H1 (cell line): Measurements from ENCODE around the gene MARK4. TPM values are rescaled to one million over a fixed set of nuclear protein-coding genes. Genes with fewer than 3 reads are reported as not detected.

Source experiments
- CHD7 ChIP-seq: fragments of 300-600 bp; sonication (generic); IDR thresholded peaks from 2 replicates; pipeline ENCODE4 v1.7.1; 2012; ENCODE audit warnings: low read length, moderate library complexity, mild to moderate bottlenecking, inconsistent platforms; ENCODE audit not compliant: insufficient replicate concordance
- GABPA ChIP-seq: IDR thresholded peaks from 2 replicates; pipeline ENCODE4 v1.6.1; 2011; ENCODE audit warnings: mild to moderate bottlenecking, low read length, moderate library complexity, borderline replicate concordance; ENCODE audit not compliant: insufficient read depth
- JUN ChIP-seq: IDR thresholded peaks from 2 replicates; pipeline ENCODE4 v1.6.1; 2011; ENCODE audit warnings: low read depth, mild to moderate bottlenecking, improper control_type of control experiment, low read length
- SAP30 ChIP-seq: fragments of 300-600 bp; sonication (generic); IDR thresholded peaks from 2 replicates; pipeline ENCODE4 v1.7.1; 2012; ENCODE audit warnings: low read length, moderate library complexity, mild to moderate bottlenecking, inconsistent platforms; ENCODE audit not compliant: insufficient read depth, insufficient replicate concordance
- SP1 ChIP-seq: IDR thresholded peaks from 2 replicates; pipeline ENCODE4 v1.6.1; 2011; ENCODE audit warnings: low read depth, low read length
- SP4 ChIP-seq: IDR thresholded peaks from 2 replicates; pipeline ENCODE4 v1.6.1; 2012; ENCODE audit warnings: low read length, inconsistent platforms
- SUZ12 ChIP-seq: fragments of 200-600 bp; sonication (generic); IDR thresholded peaks from 2 replicates; pipeline ENCODE4 v1.6.1; 2012; ENCODE audit warnings: mild to moderate bottlenecking, inconsistent platforms, low read length, moderate library complexity, mixed read lengths
- TBP ChIP-seq: IDR thresholded peaks from 2 replicates; pipeline ENCODE4 v1.6.1; 2011; ENCODE audit warnings: low read depth, low read length, improper control_type of control experiment
- polyA plus RNA-seq, 7 experiments: library from polyadenylated mRNA; depleted of rRNA in 3 of 7; stranded (reverse) in 5 of 7; unstranded in 2 of 7; fragments of >200 nt in 5 of 7; fragments of 200-250 nt in 2 of 7; gene quantifications; 1 replicate in 5 of 7; 2 replicates in 1 of 7; 4 replicates in 1 of 7; pipeline versions ENCODE4 v1.2.1 to v1.2.3, GENCODE V29; 2011 to 2013; ENCODE audit warnings: missing spikeins in 2 of 7, mixed read lengths in 2 of 7
- total RNA-seq: library from RNA; stranded (reverse); fragmentation: NEBNext Ultra II Directional; extraction: Animal tissue kit (Norgen Biotek cat#: 25700); gene quantifications from 2 replicates; pipeline ENCODE4 v1.2.1, GENCODE V29; 2021

MARK4 gene
- total and polyA plus RNA-seq, 2 of the 8 experiments (the other 6 are each of a cell fraction or from before 2014, with no cell fraction given) = 12.3 to 49.8 TPM

DNA sequence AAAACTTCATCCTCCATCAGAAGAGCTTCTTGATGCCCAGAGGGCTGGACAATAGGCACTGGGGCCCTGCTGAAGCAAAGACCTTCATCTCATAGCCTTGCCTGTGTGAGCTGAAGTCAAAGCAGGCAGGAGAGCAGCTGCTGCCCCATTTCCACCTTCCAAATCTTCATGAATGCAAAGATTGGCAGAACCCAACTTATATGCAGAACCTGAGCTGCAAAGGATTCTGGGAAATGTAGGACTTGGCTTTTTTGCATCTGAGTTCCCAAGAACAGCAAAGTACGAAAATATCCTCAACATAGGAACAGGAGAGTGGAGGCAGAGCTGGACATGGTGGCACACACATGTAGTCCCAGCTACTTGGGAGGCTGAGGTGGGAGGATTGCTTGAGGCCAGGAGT lies 40.8 kb downstream of the MARK4 start (continued):
- TF ChIP-seq CHD7 (no peak), TBP (no peak), SP1 (no peak), JUN (no peak), GABPA (no peak), SP4 (no peak), SAP30 (no peak), SUZ12 (no peak)
